Activated T-cell treated with anti-CD3 and anti-CD28 coated beads, Interleukin-2, amount 50 U/mL, for 72 hours (primary cell): ENCODE results near the gene MSH6. TPM values are rescaled to one million over a fixed set of nuclear protein-coding genes. Genes with fewer than 3 reads are reported as not detected.
"Not testable (repeated sequence)": the region's sequence is repeated elsewhere in the genome, so short reads cannot be mapped to it uniquely, and the experiment has no call there.

Experiments used
- ATAC-seq, 2 donors: fragments of 150-1000 bp; cut with Tn5 transposase; replicated peaks in 1 of 2; 2 replicates each; pipeline ENCODE4 v1.10.0; 2021; ENCODE audit warnings: moderate library complexity in 2 of 2, mild to moderate bottlenecking in 1 of 2
- DNase-seq, 2 donors: peaks; one replicate each; pipeline ENCODE4 v3.0.0; 2021 to 2022; ENCODE audit warnings: mixed read lengths in 1 of 2
- H3K27ac Mint-ChIP-seq: one replicate; pipeline ENCODE4 v1.8.0; 2022; ENCODE audit warnings: mild to moderate bottlenecking, moderate library complexity, mixed read lengths
- H3K27me3 Mint-ChIP-seq: one replicate; pipeline ENCODE4 v1.8.0; 2022; ENCODE audit warnings: low read depth, mixed read lengths
- H3K36me3 Mint-ChIP-seq, 2 donors: one replicate each; pipeline ENCODE4 v1.8.0; 2022; ENCODE audit warnings: mixed read lengths in 2 of 2, mild to moderate bottlenecking in 1 of 2; ENCODE audit not compliant: insufficient read depth in 2 of 2
- H3K4me1 Mint-ChIP-seq: one replicate; pipeline ENCODE4 v1.8.0; 2022; ENCODE audit warnings: low read depth, mixed read lengths
- H3K4me3 Mint-ChIP-seq, 2 donors: one replicate each; pipeline ENCODE4 v1.8.0; 2022; ENCODE audit warnings: mild to moderate bottlenecking in 2 of 2, mixed read lengths in 2 of 2, moderate library complexity in 2 of 2
- H3K9me3 Mint-ChIP-seq, 2 donors: one replicate each; pipeline ENCODE4 v1.8.0; 2022; ENCODE audit warnings: mixed read lengths in 2 of 2
- total RNA-seq, 2 donors: library from RNA; stranded (reverse); gene quantifications; one replicate each; pipeline ENCODE4 v1.2.3, GENCODE V29; 2022

MSH6 gene
- total RNA-seq, 2 donors from 2014 or later: 109 to 140 TPM

- Mint-ChIP-seq H3K27ac (no peak overlapping the region), H3K36me3 (peaks cover 3 to 18% of the 10 kb centered on the region in 2 donors), H3K4me1 (peaks cover 7% of the 10 kb centered on the region), H3K4me3 (no peak overlapping the region), H3K27me3 (no peaks in the 10 kb centered on the region), H3K9me3 (no peaks in the 10 kb centered on the region)
- DNase-seq (no peak), ATAC-seq (no peak)
Observed at GRCh38 chr2:47838249-47838648, 55.3 kb downstream of the MSH6 start.

GRCh38 chr2:47838686-47839085 lies 55.7 kb downstream of the MSH6 start:
- Mint-ChIP-seq H3K4me1 (peaks cover 8% of the 10 kb centered on the region), H3K9me3 (no peaks in the 10 kb centered on the region), H3K27me3 (no peaks in the 10 kb centered on the region), H3K36me3 (peaks cover 3 to 18% of the 10 kb centered on the region in 2 donors), H3K4me3 (no peak overlapping the region), H3K27ac (no peak overlapping the region)
- DNase-seq (no peak), ATAC-seq (no peak)

DNA sequence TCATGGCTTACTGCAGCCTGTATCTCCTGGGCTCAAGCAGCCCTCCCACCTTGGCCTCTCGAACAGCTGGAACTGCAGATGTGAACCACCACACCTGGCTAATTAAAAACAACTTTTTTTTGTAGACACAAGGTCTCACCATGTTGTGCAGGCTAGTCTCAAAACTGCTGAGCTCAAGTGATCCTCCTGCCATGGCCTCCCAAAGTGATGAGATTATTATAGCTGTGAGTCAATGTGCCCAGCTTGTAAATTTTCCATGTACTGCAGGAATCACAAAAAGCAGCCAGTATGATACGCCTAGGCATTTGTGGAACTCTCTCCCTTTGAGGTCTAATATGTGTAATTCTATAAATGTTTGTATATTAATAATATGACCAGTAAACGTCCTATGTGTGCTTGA lies 59.9 kb downstream of the MSH6 start:
- H3K27ac Mint-ChIP-seq: no peak overlapping the region
- ATAC-seq: no peak
- peaks cover 13% of the 10 kb centered on the region for H3K4me1 Mint-ChIP-seq
- no peaks in the 10 kb centered on the region for H3K9me3 Mint-ChIP-seq
- no peak for DNase-seq
- H3K27me3 Mint-ChIP-seq: no peaks in the 10 kb centered on the region
- no peak overlapping the region for H3K4me3 Mint-ChIP-seq
- peaks cover 3 to 11% of the 10 kb centered on the region in 2 donors for H3K36me3 Mint-ChIP-seq

- Mint-ChIP-seq H3K4me3 (no peak overlapping the region), H3K9me3 (no peaks in the 10 kb centered on the region), H3K4me1 (peaks cover 13% of the 10 kb centered on the region), H3K27ac (peak overlapping the region; percentile 82), H3K27me3 (no peaks in the 10 kb centered on the region), H3K36me3 (peaks cover 3 to 11% of the 10 kb centered on the region in 2 donors)
- DNase-seq: no peak
- ATAC-seq: no peak
Observed at GRCh38 chr2:47843407-47843806, 60.5 kb downstream of the MSH6 start.

- Mint-ChIP-seq H3K4me3 (no peak overlapping the region), H3K36me3 (peaks cover 1 to 8% of the 10 kb centered on the region in 2 donors), H3K27me3 (no peaks in the 10 kb centered on the region), H3K9me3 (no peaks in the 10 kb centered on the region), H3K27ac (peak overlapping the region; percentile 41), H3K4me1 (peaks cover 13% of the 10 kb centered on the region)
- ATAC-seq (no peak), DNase-seq (no peak)
Observed at GRCh38 chr2:47844162-47844561, 61.2 kb downstream of the MSH6 start.

- DNase-seq: no peak
- Mint-ChIP-seq H3K4me3 (no peak overlapping the region), H3K36me3 (peaks cover 0 to 2% of the 10 kb centered on the region in 2 donors), H3K9me3 (no peaks in the 10 kb centered on the region), H3K4me1 (peaks cover 28% of the 10 kb centered on the region), H3K27ac (no peak overlapping the region), H3K27me3 (no peaks in the 10 kb centered on the region)
- no peak for ATAC-seq
Observed at GRCh38 chr2:47849368-47849767, 66.4 kb downstream of the MSH6 start.

DNA sequence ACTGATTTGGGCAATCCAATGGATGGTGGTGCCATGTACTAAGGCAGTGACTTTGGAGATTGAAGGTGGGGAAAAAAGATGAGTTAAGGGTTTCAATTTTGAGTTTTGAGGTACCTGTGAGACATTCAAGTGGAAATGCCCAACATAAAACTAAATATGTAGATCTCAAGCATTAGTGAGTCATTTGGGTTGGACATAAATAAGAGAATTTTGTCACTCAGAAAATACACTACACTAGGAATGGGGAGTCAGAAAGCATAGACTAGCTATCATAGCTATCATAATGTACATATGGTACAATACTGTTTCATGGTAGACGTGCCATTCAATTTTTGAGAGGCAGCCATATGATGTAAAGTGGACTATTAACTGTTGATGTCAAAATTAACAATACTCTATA lies 67.3 kb downstream of the MSH6 start:
- H3K9me3 Mint-ChIP-seq: no peaks in the 10 kb centered on the region
- ATAC-seq: no peak
- no peak for DNase-seq
- no peak overlapping the region for H3K27ac Mint-ChIP-seq
- peaks cover 24% of the 10 kb centered on the region for H3K4me1 Mint-ChIP-seq
- H3K4me3 Mint-ChIP-seq: no peak overlapping the region
- H3K27me3 Mint-ChIP-seq: no peaks in the 10 kb centered on the region
- peaks cover 0 to 2% of the 10 kb centered on the region in 2 donors for H3K36me3 Mint-ChIP-seq

DNA sequence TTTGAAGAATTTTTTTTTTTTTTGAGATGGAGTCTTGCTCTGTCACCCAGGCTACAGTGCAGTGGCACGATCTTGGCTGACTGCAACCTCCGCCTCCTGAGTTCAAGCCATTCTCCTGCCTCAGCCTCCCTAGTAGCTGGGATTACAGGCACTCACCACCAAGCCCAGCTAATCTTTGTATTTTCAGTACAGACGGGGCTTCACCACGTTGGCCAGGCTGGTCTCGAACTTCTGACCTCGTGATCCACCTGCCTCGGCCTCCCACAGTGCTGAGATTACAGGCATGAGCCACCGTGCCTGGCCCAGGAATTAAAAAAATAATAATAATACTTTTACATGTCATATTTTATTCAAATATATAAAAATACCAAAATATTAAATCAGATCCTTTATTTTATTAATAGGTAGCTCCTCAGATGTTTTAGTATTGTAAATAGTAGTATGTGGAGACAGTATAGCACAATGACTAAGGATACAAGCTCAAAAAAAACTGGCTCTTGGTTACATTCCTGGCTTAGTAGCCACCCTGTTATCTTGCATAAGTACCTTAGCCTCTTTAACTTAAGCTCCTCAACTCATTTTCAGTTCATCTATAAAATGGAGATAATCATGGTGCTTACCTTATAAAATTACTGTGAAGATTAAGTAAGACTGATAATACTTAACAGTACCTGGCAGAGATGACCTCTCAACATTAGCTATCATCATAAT lies 70.3 kb downstream of the MSH6 start:
- not testable (repeated sequence) for H3K27me3 Mint-ChIP-seq, DNase-seq, H3K9me3 Mint-ChIP-seq, ATAC-seq, H3K4me3 Mint-ChIP-seq, H3K27ac Mint-ChIP-seq, H3K36me3 Mint-ChIP-seq
- peaks cover 45% of the 10 kb centered on the region for H3K4me1 Mint-ChIP-seq

Other genes with a start within 250 kb of the MSH6 start
- under 1 TPM; 0.38 to 0.51 TPM for gene KCNK12, start 212.2 kb upstream of the MSH6 start, total RNA-seq
- gene FBXO11, start 123.4 kb downstream of the MSH6 start, total RNA-seq: 10 to 100 TPM; 50.3 to 59.7 TPM